NCI-H748 (cell line): ENCODE measurements around the gene PLEKHA3.
"Not testable (repeated sequence)": the region's sequence is repeated elsewhere in the genome, so short reads cannot be mapped to it uniquely, and the experiment has no call there.

Source experiments
- DNase-seq: peaks from one replicate; lab custom pipeline; 2025; ENCODE audit not compliant: unreplicated experiment; lab: John Stamatoyannopoulos, UW

PLEKHA3 gene

GRCh38 chr2:178522950-178523595 lies 42.8 kb downstream of the PLEKHA3 start:
- DNase-seq: peak; percentile 90

GRCh38 chr2:178523596-178524134 lies 43.4 kb downstream of the PLEKHA3 start:
- no peak for DNase-seq

GRCh38 chr2:178525010-178525409 lies 44.8 kb downstream of the PLEKHA3 start:
- DNase-seq: not testable (repeated sequence)

GRCh38 chr2:178525460-178525859 lies 45.2 kb downstream of the PLEKHA3 start:
- DNase-seq: not testable (repeated sequence)

- no peak for DNase-seq
Observed at GRCh38 chr2:178526256-178526655, 46.0 kb downstream of the PLEKHA3 start.

GRCh38 chr2:178527592-178527991 lies 47.3 kb downstream of the PLEKHA3 start:
- no peak for DNase-seq

- no peak for DNase-seq
Observed at GRCh38 chr2:178528647-178529046, 48.4 kb downstream of the PLEKHA3 start.

- DNase-seq: no peak
Observed at GRCh38 chr2:178529194-178529593, 48.9 kb downstream of the PLEKHA3 start.

GRCh38 chr2:178530131-178530530 lies 49.9 kb downstream of the PLEKHA3 start:
- DNase-seq: no peak

- DNase-seq: no peak
Observed at GRCh38 chr2:178530625-178531142, 50.4 kb downstream of the PLEKHA3 start.

GRCh38 chr2:178531168-178531567 lies 50.9 kb downstream of the PLEKHA3 start:
- DNase-seq: no peak

- DNase-seq: no peak
Observed at GRCh38 chr2:178536037-178536436, 55.8 kb downstream of the PLEKHA3 start.

GRCh38 chr2:178542161-178542560 lies 61.9 kb downstream of the PLEKHA3 start:
- no peak for DNase-seq

- no peak for DNase-seq
Observed at GRCh38 chr2:178542569-178542968, 62.3 kb downstream of the PLEKHA3 start.

GRCh38 chr2:178550352-178550751 lies 70.1 kb downstream of the PLEKHA3 start:
- DNase-seq: no peak

GRCh38 chr2:178553047-178553446 lies 72.8 kb downstream of the PLEKHA3 start:
- no peak for DNase-seq
